Neural cell (in vitro differentiated cells): ENCODE measurements around the gene ADAD2. TPM values are rescaled to one million over a fixed set of nuclear protein-coding genes. Genes with fewer than 3 reads are reported as not detected.

ENCODE experiments used
- H2AFZ ChIP-seq: fragments of 200-600, 300-800 bp; sonication (generic), shearing (Covaris generic); 2 replicates; pipeline ENCODE4 v1.6.0; 2014; ENCODE audit warnings: low read depth, mild to moderate bottlenecking, antibody characterized with exemption, low read length, moderate library complexity
- H3F3A ChIP-seq: fragments of 200-600 bp; shearing (Covaris generic); 2 replicates; pipeline ENCODE4 v1.6.1; 2016; ENCODE audit warnings: mild to moderate bottlenecking, moderate library complexity, mixed read lengths, antibody characterized with exemption, low read length; ENCODE audit not compliant: insufficient read depth, poor library complexity, severe bottlenecking
- H3K27ac ChIP-seq: fragments of 200-600, 300-800 bp; sonication (generic), shearing (Covaris generic); 2 replicates; pipeline ENCODE4 v1.5.1; 2014; ENCODE audit warnings: mild to moderate bottlenecking, low read length, moderate library complexity
- H3K27me3 ChIP-seq: fragments of 300-800, 200-600 bp; sonication (generic), shearing (Covaris generic); 2 replicates; pipeline ENCODE4 v1.6.0; 2014; ENCODE audit warnings: mild to moderate bottlenecking, low read depth, low read length, moderate library complexity; ENCODE audit not compliant: insufficient read depth
- H3K36me3 ChIP-seq: fragments of 300-800, 200-600 bp; sonication (generic), shearing (Covaris generic); 2 replicates; pipeline ENCODE4 v1.5.1; 2014; ENCODE audit warnings: mild to moderate bottlenecking, antibody characterized with exemption, low read length, moderate library complexity; ENCODE audit not compliant: insufficient read depth
- H3K4me2 ChIP-seq: fragments of 300-800, 200-600 bp; sonication (generic), shearing (Covaris generic); 2 replicates; pipeline ENCODE4 v1.6.0; 2014; ENCODE audit warnings: mild to moderate bottlenecking, low read length
- H3K4me3 ChIP-seq: fragments of 300-800, 200-600 bp; sonication (generic), shearing (Covaris generic); 2 replicates; pipeline ENCODE4 v1.5.1; 2014; ENCODE audit warnings: mild to moderate bottlenecking, low read length, moderate library complexity
- H3K79me2 ChIP-seq: fragments of 200-600 bp; shearing (Covaris generic); replicated peaks from 2 replicates; pipeline ENCODE4 v1.6.0; 2014; ENCODE audit warnings: mild to moderate bottlenecking, low read length, moderate library complexity; ENCODE audit not compliant: insufficient read depth
- H3K9ac ChIP-seq: fragments of 300-800, 200-600 bp; sonication (generic), shearing (Covaris generic); 2 replicates; pipeline ENCODE4 v1.6.1; 2016; ENCODE audit warnings: mild to moderate bottlenecking, low read length, mixed read lengths
- H3K9me2 ChIP-seq: fragments of 200-600 bp; shearing (Covaris generic); 2 replicates; pipeline ENCODE4 v1.6.1; 2016; ENCODE audit warnings: mild to moderate bottlenecking, low read length, mixed read lengths; ENCODE audit not compliant: insufficient read depth
- H3K9me3 ChIP-seq: fragments of 200-600, 300-800 bp; sonication (generic), shearing (Covaris generic); 2 replicates; pipeline ENCODE4 v1.6.1; 2016; ENCODE audit warnings: mild to moderate bottlenecking, mixed run types, low read length, moderate library complexity, mixed read lengths
- H4K20me1 ChIP-seq: fragments of 200-600 bp; shearing (Covaris generic); 2 replicates; pipeline ENCODE4 v1.6.1; 2016; ENCODE audit warnings: mild to moderate bottlenecking, mixed run types; ENCODE audit not compliant: insufficient read depth
- CTCF ChIP-seq: fragments of 450-650 bp; IDR thresholded peaks from 2 replicates; pipeline ENCODE4 v1.5.1; 2014; ENCODE audit warnings: antibody characterized with exemption, mild to moderate bottlenecking, moderate library complexity; ENCODE audit not compliant: poor library complexity, severe bottlenecking
- EP300 ChIP-seq: fragments of 450-650 bp; conservative IDR thresholded peaks from 2 replicates; pipeline ENCODE4 v1.6.1; 2014; ENCODE audit warnings: antibody characterized with exemption, mild to moderate bottlenecking, moderate library complexity; ENCODE audit not compliant: poor library complexity, severe bottlenecking
- EZH2 ChIP-seq: fragments of 200-600, 300-800 bp; shearing (Covaris generic), sonication (generic); IDR thresholded peaks from 2 replicates; pipeline ENCODE4 v1.6.1; 2014; ENCODE audit warnings: antibody characterized with exemption, low read length, borderline replicate concordance, mild to moderate bottlenecking; ENCODE audit not compliant: insufficient read depth, poor library complexity, severe bottlenecking
- MXI1 ChIP-seq: fragments of 450-650 bp; conservative IDR thresholded peaks from 2 replicates; pipeline ENCODE4 v1.6.1; 2014; ENCODE audit warnings: antibody characterized with exemption, mild to moderate bottlenecking; ENCODE audit not compliant: poor library complexity, severe bottlenecking
- POLR2AphosphoS5 ChIP-seq: IDR thresholded peaks from 2 replicates; pipeline ENCODE4 v1.6.1; 2012
- RAD21 ChIP-seq: fragments of 450-650 bp; conservative IDR thresholded peaks from 2 replicates; pipeline ENCODE4 v1.6.1; 2014; ENCODE audit warnings: antibody characterized with exemption, mild to moderate bottlenecking, moderate library complexity
- REST ChIP-seq: IDR thresholded peaks from 2 replicates; pipeline ENCODE4 v1.6.1; 2012; ENCODE audit warnings: borderline replicate concordance
- SMC3 ChIP-seq: fragments of 450-650 bp; conservative IDR thresholded peaks from 2 replicates; pipeline ENCODE4 v1.6.1; 2014; ENCODE audit warnings: antibody characterized with exemption, mild to moderate bottlenecking, moderate library complexity; ENCODE audit not compliant: poor library complexity
- TAF1 ChIP-seq: IDR thresholded peaks from 2 replicates; pipeline ENCODE4 v1.6.1; 2012; ENCODE audit warnings: low read depth
- polyA plus RNA-seq: library from polyadenylated mRNA; depleted of rRNA; stranded (reverse); fragments of >200 nt; gene quantifications from 2 replicates; pipeline ENCODE4 v1.2.3, GENCODE V29; 2014

The ADAD2 gene
- polyA plus RNA-seq, 1 donor from 2014 or later = not detected

GRCh38 chr16:84234321-84235241, 43.6 kb downstream of the ADAD2 start:
- Histone ChIP-seq H3K36me3 (no peaks in the 10 kb centered on the region), H3K9me3 (no peaks in the 10 kb centered on the region), H3K27ac (no peak overlapping the region), H3K4me3 (no peak overlapping the region), H3K27me3 (no peaks in the 10 kb centered on the region), H2AFZ (no peak overlapping the region), H3K4me2 (no peak overlapping the region), H3K79me2 (no peaks in the 10 kb centered on the region), H3K9me2 (no peaks in the 10 kb centered on the region), H4K20me1 (no peaks in the 10 kb centered on the region), H3F3A (no peaks in the 10 kb centered on the region), H3K9ac (no peak overlapping the region)
- TF ChIP-seq MXI1 (no peak), TAF1 (no peak), RAD21 (no peak), CTCF (no peak), SMC3 (no peak), REST (no peak), EZH2 (no peak), POLR2AphosphoS5 (no peak), EP300 (no peak)

GRCh38 chr16:84236671-84237070, 45.7 kb downstream of the ADAD2 start:
- Histone ChIP-seq H3K27ac (no peak overlapping the region), H3K36me3 (no peaks in the 10 kb centered on the region), H4K20me1 (no peaks in the 10 kb centered on the region), H3K9me2 (no peaks in the 10 kb centered on the region), H3F3A (no peaks in the 10 kb centered on the region), H3K9ac (no peak overlapping the region), H2AFZ (no peak overlapping the region), H3K9me3 (no peaks in the 10 kb centered on the region), H3K4me3 (no peak overlapping the region), H3K4me2 (no peak overlapping the region), H3K79me2 (no peaks in the 10 kb centered on the region), H3K27me3 (no peaks in the 10 kb centered on the region)
- TF ChIP-seq RAD21 (no peak), MXI1 (no peak), CTCF (no peak), REST (no peak), EP300 (no peak), EZH2 (no peak), POLR2AphosphoS5 (no peak), TAF1 (no peak), SMC3 (no peak)
